OCI-LY1 (cell line): Measurements from ENCODE around the gene TUBB2A.
"Not testable (repeated sequence)": the region's sequence is repeated elsewhere in the genome, so short reads cannot be mapped to it uniquely, and the experiment has no call there.

Experiments used
- H2AFZ ChIP-seq: fragments of 200-600 bp; sonication (generic), shearing (Covaris generic); 2 replicates; pipeline ENCODE4 v1.6.0; 2014; ENCODE audit warnings: antibody characterized with exemption, mild to moderate bottlenecking, low read length
- H3F3A ChIP-seq: fragments of 200-600 bp; sonication (generic), shearing (Covaris generic); 2 replicates; pipeline ENCODE4 v1.6.0; 2014; ENCODE audit warnings: mild to moderate bottlenecking, antibody characterized with exemption, low read length, moderate library complexity; ENCODE audit not compliant: insufficient read depth
- H3K27ac ChIP-seq: fragments of 200-600 bp; sonication (generic); 2 replicates; pipeline ENCODE4 v1.5.1; 2014; ENCODE audit warnings: low read length, mixed run types, mild to moderate bottlenecking, low read depth; ENCODE audit not compliant: poor library complexity, severe bottlenecking
- H3K27me3 ChIP-seq: fragments of 200-600 bp; sonication (generic); 2 replicates; pipeline ENCODE4 v1.6.0; 2014; ENCODE audit warnings: antibody characterized with exemption, mild to moderate bottlenecking, low read length, moderate library complexity; ENCODE audit not compliant: insufficient read depth
- H3K36me3 ChIP-seq: fragments of 200-600 bp; sonication (generic); 2 replicates; pipeline ENCODE4 v1.6.1; 2014; ENCODE audit warnings: mild to moderate bottlenecking, antibody characterized with exemption, low read length, moderate library complexity, mixed read lengths; ENCODE audit not compliant: insufficient read depth
- H3K4me1 ChIP-seq: fragments of 200-600 bp; sonication (generic); 2 replicates; pipeline ENCODE4 v1.5.1; 2014; ENCODE audit warnings: mild to moderate bottlenecking, low read length, moderate library complexity; ENCODE audit not compliant: insufficient read depth, severe bottlenecking
- H3K4me2 ChIP-seq: fragments of 200-600 bp; sonication (generic), shearing (Covaris generic); 2 replicates; pipeline ENCODE4 v1.6.1; 2014; ENCODE audit warnings: low read length
- H3K4me3 ChIP-seq: fragments of 200-600 bp; sonication (generic); 2 replicates; pipeline ENCODE4 v1.5.1; 2014; ENCODE audit warnings: low read length, low read depth, mild to moderate bottlenecking, mixed read lengths; ENCODE audit not compliant: poor library complexity, severe bottlenecking
- H3K79me2 ChIP-seq: fragments of 200-600 bp; shearing (Covaris generic); 2 replicates; pipeline ENCODE4 v1.6.1; 2016; ENCODE audit warnings: mixed run types, low read length, mixed read lengths; ENCODE audit not compliant: insufficient read depth
- H3K9ac ChIP-seq: fragments of 200-600 bp; sonication (generic), shearing (Covaris generic); 2 replicates; pipeline ENCODE4 v1.6.1; 2014; ENCODE audit warnings: mild to moderate bottlenecking, low read length, mixed read lengths
- H3K9me2 ChIP-seq: fragments of 200-600 bp; sonication (generic), shearing (Covaris generic); 2 replicates; pipeline ENCODE4 v1.6.1; 2014; ENCODE audit warnings: low read depth, mild to moderate bottlenecking, low read length, mixed read lengths
- H3K9me3 ChIP-seq: fragments of 200-600 bp; shearing (Covaris generic); 2 replicates; pipeline ENCODE4 v1.6.1; 2014; ENCODE audit warnings: low read length, mixed read lengths
- H4K20me1 ChIP-seq: fragments of 200-600 bp; sonication (generic), shearing (Covaris generic); 2 replicates; pipeline ENCODE4 v1.6.0; 2016; ENCODE audit warnings: mild to moderate bottlenecking, low read length; ENCODE audit not compliant: insufficient read depth
- EZH2 ChIP-seq: fragments of 200-600 bp; sonication (generic), shearing (Covaris generic); IDR thresholded peaks from 2 replicates; pipeline ENCODE4 v1.8.0; 2017; ENCODE audit warnings: borderline replicate concordance, mixed run types, mild to moderate bottlenecking, antibody characterized with exemption, low read length, moderate library complexity, mixed read lengths
- TF ChIP-seq, protein P1 (sequence below): fragments of 200-600 bp; sonication (generic), shearing (Covaris generic); IDR thresholded peaks from 2 replicates; pipeline ENCODE4 v1.5.1; 2017; ENCODE audit warnings: mild to moderate bottlenecking, antibody characterized with exemption, low read length, moderate library complexity, mixed read lengths

The TUBB2A gene

DNA sequence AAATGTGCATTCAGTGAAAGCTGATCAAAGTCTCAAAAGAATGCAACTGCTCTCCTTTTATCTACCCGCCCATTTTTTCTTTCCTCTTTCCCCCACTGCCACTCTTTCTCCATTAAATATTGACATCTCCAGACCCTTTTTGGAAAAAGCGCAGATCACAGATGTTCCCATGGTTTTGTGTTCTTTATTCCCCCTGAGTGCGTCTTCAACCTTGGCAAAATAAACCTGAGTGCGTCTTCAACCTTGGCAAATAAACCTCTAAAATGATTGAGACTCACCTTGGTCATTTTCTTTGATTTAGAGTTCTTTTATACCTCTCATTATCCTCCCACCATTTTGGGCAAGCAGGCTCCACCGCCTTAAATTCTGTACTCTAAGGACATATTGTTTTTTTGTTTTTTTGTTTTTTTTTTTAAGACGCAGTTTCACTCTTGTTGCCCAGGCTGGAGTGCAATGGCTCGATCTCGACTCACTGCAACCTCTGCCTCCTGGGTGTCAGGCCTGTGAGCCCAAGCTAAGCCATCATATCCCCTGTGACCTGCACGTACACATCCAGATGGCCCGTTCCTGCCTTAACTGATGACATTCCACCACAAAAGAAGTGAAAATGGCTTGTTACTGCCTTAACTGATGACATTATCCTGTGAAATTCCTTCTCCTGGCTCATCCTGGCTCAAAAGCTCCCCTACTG lies 9.3 kb upstream of the TUBB2A start:
- H3F3A ChIP-seq, H3K9ac ChIP-seq, H3K79me2 ChIP-seq, H4K20me1 ChIP-seq, H3K4me2 ChIP-seq, H3K9me2 ChIP-seq, H2AFZ ChIP-seq, H3K9me3 ChIP-seq, H3K27me3 ChIP-seq, H3K4me3 ChIP-seq, H3K27ac ChIP-seq, H3K36me3 ChIP-seq: not testable (repeated sequence)
- H3K4me1 ChIP-seq = peaks cover 13% of the 10 kb centered on the region

DNA sequence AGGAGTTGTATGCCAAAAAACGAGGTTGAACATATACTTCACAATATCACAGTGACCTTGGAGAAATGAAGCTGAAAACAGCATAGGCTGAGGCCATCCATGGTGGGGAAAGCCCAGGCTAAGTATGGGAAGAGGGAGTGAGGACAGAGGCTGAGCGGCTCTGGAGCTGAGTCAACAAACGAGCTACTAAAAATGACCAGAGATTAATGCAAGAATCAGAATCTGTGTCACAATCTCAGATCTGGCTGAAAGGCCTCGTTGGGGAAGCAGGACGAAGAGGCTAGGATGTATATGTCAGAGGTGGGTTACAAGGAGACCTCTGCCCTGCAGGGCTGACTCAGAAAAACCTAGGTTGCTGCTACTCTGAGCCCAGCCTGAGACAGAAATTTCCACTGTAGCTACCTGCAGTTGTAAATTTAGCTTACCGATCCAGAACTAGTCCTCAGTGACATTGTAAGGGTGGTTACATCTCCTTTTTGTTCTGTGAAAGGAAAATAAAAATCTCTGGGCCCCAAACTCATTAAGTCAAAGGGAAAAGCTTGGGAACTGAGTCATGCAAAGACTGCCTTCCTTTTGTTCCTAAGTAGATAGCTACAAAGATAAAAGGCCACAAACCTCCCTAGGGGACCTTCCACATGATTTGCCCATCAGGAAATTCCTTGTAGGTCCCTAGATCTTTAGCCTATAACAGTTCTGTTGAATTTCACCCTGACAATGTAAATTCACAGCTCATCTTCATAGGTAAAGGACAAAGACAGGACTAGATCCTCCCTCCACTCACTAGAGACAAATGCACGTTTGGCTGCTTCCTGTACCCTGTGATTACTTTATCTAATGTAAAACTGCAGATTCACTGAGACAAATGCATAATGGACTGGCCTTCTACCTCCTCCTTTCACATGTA lies 8.5 kb upstream of the TUBB2A start:
- Histone ChIP-seq H3K9me3 (no peaks in the 10 kb centered on the region), H3K4me1 (peaks cover 21% of the 10 kb centered on the region), H3K9ac (no peak overlapping the region), H2AFZ (no peak overlapping the region), H3K9me2 (no peaks in the 10 kb centered on the region), H3K27me3 (no peaks in the 10 kb centered on the region), H3K4me2 (no peak overlapping the region), H3K4me3 (no peak overlapping the region), H3K36me3 (no peaks in the 10 kb centered on the region; the same call in 1 of the 2 replicates), H3K27ac (no peak overlapping the region), H3F3A (peaks cover 4% of the 10 kb centered on the region; the same call in 1 of the 2 replicates), H4K20me1 (no peaks in the 10 kb centered on the region), H3K79me2 (no peaks in the 10 kb centered on the region)
- TF ChIP-seq, protein P1, sequence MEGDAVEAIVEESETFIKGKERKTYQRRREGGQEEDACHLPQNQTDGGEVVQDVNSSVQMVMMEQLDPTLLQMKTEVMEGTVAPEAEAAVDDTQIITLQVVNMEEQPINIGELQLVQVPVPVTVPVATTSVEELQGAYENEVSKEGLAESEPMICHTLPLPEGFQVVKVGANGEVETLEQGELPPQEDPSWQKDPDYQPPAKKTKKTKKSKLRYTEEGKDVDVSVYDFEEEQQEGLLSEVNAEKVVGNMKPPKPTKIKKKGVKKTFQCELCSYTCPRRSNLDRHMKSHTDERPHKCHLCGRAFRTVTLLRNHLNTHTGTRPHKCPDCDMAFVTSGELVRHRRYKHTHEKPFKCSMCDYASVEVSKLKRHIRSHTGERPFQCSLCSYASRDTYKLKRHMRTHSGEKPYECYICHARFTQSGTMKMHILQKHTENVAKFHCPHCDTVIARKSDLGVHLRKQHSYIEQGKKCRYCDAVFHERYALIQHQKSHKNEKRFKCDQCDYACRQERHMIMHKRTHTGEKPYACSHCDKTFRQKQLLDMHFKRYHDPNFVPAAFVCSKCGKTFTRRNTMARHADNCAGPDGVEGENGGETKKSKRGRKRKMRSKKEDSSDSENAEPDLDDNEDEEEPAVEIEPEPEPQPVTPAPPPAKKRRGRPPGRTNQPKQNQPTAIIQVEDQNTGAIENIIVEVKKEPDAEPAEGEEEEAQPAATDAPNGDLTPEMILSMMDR = no peak
- no peak for TF ChIP-seq EZH2

DNA sequence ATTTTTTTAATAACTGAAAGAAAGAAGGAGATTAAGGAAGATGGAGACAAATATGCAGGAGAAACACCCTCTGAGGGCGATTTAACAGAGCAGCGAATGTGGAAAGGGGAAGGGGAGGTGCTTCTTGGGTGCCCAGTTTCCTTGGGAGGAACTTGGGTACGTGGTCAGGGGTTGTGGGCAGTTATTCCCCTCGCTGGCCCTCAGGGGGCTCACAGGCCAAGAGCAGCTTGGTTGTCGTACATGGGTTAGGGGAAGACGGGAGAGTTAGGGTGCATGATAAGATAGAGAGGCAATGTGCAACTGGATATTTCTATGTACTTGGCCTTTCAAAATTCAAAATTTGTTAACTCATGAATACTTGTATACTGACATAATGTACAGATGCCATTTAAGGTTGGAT lies 7.0 kb upstream of the TUBB2A start:
- no peaks in the 10 kb centered on the region for H3K79me2 ChIP-seq
- no peak overlapping the region for H2AFZ ChIP-seq
- H4K20me1 ChIP-seq = no peaks in the 10 kb centered on the region
- no peaks in the 10 kb centered on the region for H3K9me2 ChIP-seq
- TF ChIP-seq, protein P1 = no peak
- no peak for TF ChIP-seq EZH2
- H3K4me2 ChIP-seq = no peak overlapping the region
- peaks cover 32% of the 10 kb centered on the region for H3K4me1 ChIP-seq
- H3K27ac ChIP-seq = no peak overlapping the region
- peaks cover 5% of the 10 kb centered on the region; the same call in 1 of the 2 replicates for H3F3A ChIP-seq
- H3K9ac ChIP-seq = no peak overlapping the region
- no peak overlapping the region for H3K4me3 ChIP-seq
- H3K9me3 ChIP-seq = no peaks in the 10 kb centered on the region
- H3K36me3 ChIP-seq = no peaks in the 10 kb centered on the region; the same call in 1 of the 2 replicates
- no peaks in the 10 kb centered on the region for H3K27me3 ChIP-seq
